Activated CD4-positive, alpha-beta memory T cell treated with anti-CD3 and anti-CD28 coated beads, Interleukin-2, amount 10 ng/mL, durations not matched to agents 7 days and 5 days (primary cell): ENCODE data around the gene S100A2. TPM values are rescaled to one million over a fixed set of nuclear protein-coding genes. Genes with fewer than 3 reads are reported as not detected.

Experiments used
- CTCF ChIA-PET: fragments of 350-600 bp; sonication (Branson Sonifier 250); formaldehyde crosslinking; loops from one replicate; lab custom pipeline; 2021; ENCODE audit warnings: antibody characterized with exemption, inconsistent platforms; lab: Charles Lee
- POLR2A ChIA-PET: fragments of 350-600 bp; sonication (Branson Sonifier 250); formaldehyde crosslinking; loops from one replicate; lab custom pipeline; 2021; ENCODE audit warnings: antibody characterized with exemption; lab: Charles Lee
- DNase-seq: peaks from one replicate; pipeline ENCODE4 v3.0.0-alpha.2; 2020
- H3K27ac Mint-ChIP-seq: one replicate; pipeline ENCODE4 v1.8.0; 2021; ENCODE audit warnings: mild to moderate bottlenecking, mixed read lengths
- H3K27me3 Mint-ChIP-seq: one replicate; pipeline ENCODE4 v1.8.0; 2021; ENCODE audit warnings: mixed read lengths
- H3K36me3 Mint-ChIP-seq: one replicate; pipeline ENCODE4 v1.8.0; 2021; ENCODE audit warnings: low read depth, mixed read lengths
- H3K4me1 Mint-ChIP-seq: one replicate; pipeline ENCODE4 v1.8.0; 2021; ENCODE audit warnings: mixed read lengths
- H3K4me3 Mint-ChIP-seq: one replicate; pipeline ENCODE4 v1.8.0; 2021; ENCODE audit warnings: mild to moderate bottlenecking, mixed read lengths
- H3K9me3 Mint-ChIP-seq: one replicate; pipeline ENCODE4 v1.8.0; 2021; ENCODE audit warnings: mixed read lengths
- total RNA-seq, 2 experiments: library from RNA; stranded (reverse); gene quantifications; one replicate each; pipeline ENCODE4 v1.2.3, GENCODE V29; 2021

S100A2 gene
- total RNA-seq, 2 experiments from 2014 or later, result 0.85 to 1.2 TPM

- no peaks in the 10 kb centered on the region for H3K9me3 Mint-ChIP-seq
- H3K36me3 Mint-ChIP-seq, result no peaks in the 10 kb centered on the region
- POLR2A ChIA-PET, result interaction anchor here (1.5 to 8.2 kb wide), 3 partner anchors 9 to 27 kb away, joined by 4 to 188 read pairs (median 100); partner anchors contain the start of genes S100A4 and S100A6
- H3K27ac Mint-ChIP-seq, result no peak overlapping the region
- CTCF ChIA-PET, result interaction anchor here (0.8 to 1.0 kb wide), 2 partner anchors 10 to 13 kb away, joined by 3 read pairs; no protein-coding TSS in a partner anchor
- H3K4me1 Mint-ChIP-seq, result peaks cover 10% of the 10 kb centered on the region
- no peaks in the 10 kb centered on the region for H3K27me3 Mint-ChIP-seq
- DNase-seq, result no peak
- H3K4me3 Mint-ChIP-seq, result no peak overlapping the region
These were observed 4.7 kb downstream of the S100A2 start for GRCh38 chr1:153560771-153561465.

- no peaks in the 10 kb centered on the region for H3K9me3 Mint-ChIP-seq
- no peaks in the 10 kb centered on the region for H3K36me3 Mint-ChIP-seq
- H3K4me1 Mint-ChIP-seq, result peaks cover 3% of the 10 kb centered on the region
- DNase-seq, result no peak
- H3K27me3 Mint-ChIP-seq, result no peaks in the 10 kb centered on the region
- ChIA-PET POLR2A (interaction anchor here (1.5 to 8.2 kb wide), 3 partner anchors 8 to 26 kb away, joined by 4 to 188 read pairs (median 100); partner anchors contain the start of genes S100A4 and S100A6), CTCF (interaction anchor here (0.8 to 1.3 kb wide), 2 partner anchors 8 to 49 kb away, joined by 3 to 7 read pairs; no protein-coding TSS in a partner anchor)
- no peak overlapping the region for H3K27ac Mint-ChIP-seq
- H3K4me3 Mint-ChIP-seq, result no peak overlapping the region
These were observed 5.4 kb downstream of the S100A2 start for GRCh38 chr1:153560241-153560640.

- no peak for DNase-seq
- no peaks in the 10 kb centered on the region for H3K9me3 Mint-ChIP-seq
- H3K4me3 Mint-ChIP-seq, result no peak overlapping the region
- H3K27ac Mint-ChIP-seq, result no peak overlapping the region
- ChIA-PET CTCF (interaction anchor here (0.8 to 2.6 kb wide), 3 partner anchors 12 to 48 kb away, joined by 4 to 14 read pairs (median 4); partner anchors contain the start of gene S100A4), POLR2A (interaction anchor here (2.0 kb wide), 1 partner anchor 13 kb away, joined by 7 read pairs; no protein-coding TSS in a partner anchor)
- H3K4me1 Mint-ChIP-seq, result peaks cover 9% of the 10 kb centered on the region
- no peaks in the 10 kb centered on the region for H3K36me3 Mint-ChIP-seq
- no peaks in the 10 kb centered on the region for H3K27me3 Mint-ChIP-seq
These were observed 7.8 kb downstream of the S100A2 start for GRCh38 chr1:153557877-153558276.

GRCh38 chr1:153556348-153556747, 9.3 kb downstream of the S100A2 start:
- CTCF ChIA-PET, result interaction anchor here (0.7 to 2.6 kb wide), 2 partner anchors 11 to 23 kb away, joined by 3 to 14 read pairs; partner anchors contain the start of gene S100A4
- H3K27ac Mint-ChIP-seq, result no peak overlapping the region
- DNase-seq, result no peak
- POLR2A ChIA-PET, result interaction anchor here (1.1 to 2.0 kb wide), 3 partner anchors 10 to 16 kb away, joined by 4 to 7 read pairs (median 4); partner anchors contain the start of gene S100A5
- no peaks in the 10 kb centered on the region for H3K9me3 Mint-ChIP-seq
- H3K4me3 Mint-ChIP-seq, result no peak overlapping the region
- no peaks in the 10 kb centered on the region for H3K36me3 Mint-ChIP-seq
- H3K4me1 Mint-ChIP-seq, result peaks cover 9% of the 10 kb centered on the region
- no peaks in the 10 kb centered on the region for H3K27me3 Mint-ChIP-seq

- no peak for DNase-seq
- CTCF ChIA-PET, result interaction anchor here (1.6 kb wide), 1 partner anchor 8 kb away, joined by 5 read pairs; the partner anchor contains the start of gene S100A4
- Mint-ChIP-seq H3K9me3 (no peaks in the 10 kb centered on the region), H3K4me1 (peaks cover 15% of the 10 kb centered on the region), H3K27me3 (peaks cover 3% of the 10 kb centered on the region), H3K27ac (no peak overlapping the region), H3K4me3 (no peak overlapping the region), H3K36me3 (no peaks in the 10 kb centered on the region)
- POLR2A ChIA-PET, result interaction anchor here (1.1 to 2.1 kb wide), 4 partner anchors 8 to 19 kb away, joined by 4 to 10 read pairs (median 6); partner anchors contain the start of genes S100A5 and S100A6
These were observed 11.7 kb downstream of the S100A2 start for GRCh38 chr1:153553830-153554541.

GRCh38 chr1:153553096-153553495, 12.5 kb downstream of the S100A2 start:
- no peak overlapping the region for H3K4me3 Mint-ChIP-seq
- peaks cover 24% of the 10 kb centered on the region for H3K4me1 Mint-ChIP-seq
- POLR2A ChIA-PET, result interaction anchor here (1.5 to 1.6 kb wide), 2 partner anchors 8 to 12 kb away, joined by 5 to 10 read pairs; partner anchors contain the start of gene S100A5
- CTCF ChIA-PET, result no interaction called here
- no peak overlapping the region for H3K27ac Mint-ChIP-seq
- no peak for DNase-seq
- H3K36me3 Mint-ChIP-seq, result no peaks in the 10 kb centered on the region
- H3K9me3 Mint-ChIP-seq, result no peaks in the 10 kb centered on the region
- peaks cover 3% of the 10 kb centered on the region for H3K27me3 Mint-ChIP-seq

- H3K27me3 Mint-ChIP-seq, result peaks cover 3% of the 10 kb centered on the region
- peaks cover 31% of the 10 kb centered on the region for H3K4me1 Mint-ChIP-seq
- ChIA-PET POLR2A (interaction anchor here (0.9 to 2.6 kb wide), 5 partner anchors 8 to 20 kb away, joined by 3 to 13 read pairs (median 4); partner anchors contain the start of gene S100A5), CTCF (interaction anchor here (0.9 to 3.1 kb wide), 3 partner anchors 9 to 20 kb away, joined by 3 to 15 read pairs (median 9); no protein-coding TSS in a partner anchor)
- no peak overlapping the region for H3K27ac Mint-ChIP-seq
- no peak for DNase-seq
- no peak overlapping the region for H3K4me3 Mint-ChIP-seq
- H3K36me3 Mint-ChIP-seq, result no peaks in the 10 kb centered on the region
- no peaks in the 10 kb centered on the region for H3K9me3 Mint-ChIP-seq
These were observed 13.3 kb downstream of the S100A2 start for GRCh38 chr1:153552335-153552734.

- no peak overlapping the region for H3K4me3 Mint-ChIP-seq
- CTCF ChIA-PET, result interaction anchor here (0.9 to 3.1 kb wide), 4 partner anchors 15 to 18 kb away, joined by 3 to 15 read pairs (median 6); partner anchors contain the start of gene S100A6
These were observed 14.7 kb downstream of the S100A2 start for GRCh38 chr1:153550827-153551500.

GRCh38 chr1:153550398-153550758, 15.3 kb downstream of the S100A2 start:
- DNase-seq, result no peak
- POLR2A ChIA-PET, result interaction anchor here (1.0 to 2.7 kb wide), 6 partner anchors 10 to 18 kb away, joined by 3 to 13 read pairs (median 7); partner anchors contain the start of genes S100A2, S100A5 and S100A6
- Mint-ChIP-seq H3K4me1 (peaks cover 48% of the 10 kb centered on the region), H3K27me3 (peaks cover 3% of the 10 kb centered on the region), H3K9me3 (no peaks in the 10 kb centered on the region), H3K36me3 (peaks cover 3% of the 10 kb centered on the region), H3K27ac (no peak overlapping the region), H3K4me3 (no peak overlapping the region)
- CTCF ChIA-PET, result interaction anchor here (1.5 to 3.1 kb wide), 3 partner anchors 15 to 18 kb away, joined by 4 to 15 read pairs (median 9); partner anchors contain the start of gene S100A6

More at GRCh38 chr1:153550827-153551500, 14.7 kb downstream of the S100A2 start:
- POLR2A ChIA-PET, result interaction anchor here (1.0 to 2.7 kb wide), 7 partner anchors 10 to 18 kb away, joined by 3 to 13 read pairs (median 6); partner anchors contain the start of genes S100A2, S100A5 and S100A6
- Mint-ChIP-seq H3K9me3 (no peaks in the 10 kb centered on the region), H3K4me1 (peaks cover 42% of the 10 kb centered on the region), H3K27ac (no peak overlapping the region), H3K27me3 (peaks cover 3% of the 10 kb centered on the region), H3K36me3 (no peaks in the 10 kb centered on the region)
- DNase-seq, result no peak

- H3K4me1 Mint-ChIP-seq, result peaks cover 53% of the 10 kb centered on the region
- H3K36me3 Mint-ChIP-seq, result peaks cover 8% of the 10 kb centered on the region
- H3K27me3 Mint-ChIP-seq, result peaks cover 3% of the 10 kb centered on the region
- ChIA-PET POLR2A (interaction anchor here (1.7 to 2.7 kb wide), 4 partner anchors 14 to 17 kb away, joined by 6 to 13 read pairs (median 9); partner anchors contain the start of genes S100A2 and S100A6), CTCF (interaction anchor here (1.5 to 3.1 kb wide), 2 partner anchors 15 to 17 kb away, joined by 4 to 15 read pairs; partner anchors contain the start of gene S100A6)
- no peaks in the 10 kb centered on the region for H3K9me3 Mint-ChIP-seq
- H3K27ac Mint-ChIP-seq, result no peak overlapping the region
- no peak overlapping the region for H3K4me3 Mint-ChIP-seq
- DNase-seq, result no peak
These were observed 15.8 kb downstream of the S100A2 start for GRCh38 chr1:153549741-153550397.
